Measurements from ENCODE around the gene COL5A1. TPM values are rescaled to one million over a fixed set of nuclear protein-coding genes. Genes with fewer than 3 reads are reported as not detected.

The COL5A1 gene
- total RNA-seq, 1 donor from 2014 or later = 6.1 TPM

GRCh38 chr9:134843740-134844139 is 202.1 kb downstream of the COL5A1 start:
- Histone ChIP-seq H3K27ac (no peak overlapping the region), H3K9ac (no peak overlapping the region), H2AFZ (replicated peaks) (no peak overlapping the region), H3K27me3 (no peaks in the 10 kb centered on the region), H4K20me1 (ENCODE audit: low read depth) (no peaks in the 10 kb centered on the region), H3F3A (ENCODE audit: low read depth) (no peaks in the 10 kb centered on the region), H3K4me1 (no peaks in the 10 kb centered on the region), H3K36me3 (no peaks in the 10 kb centered on the region), H3K9me3 (ENCODE audit: low read depth) (no peaks in the 10 kb centered on the region), H3K4me3 (no peak overlapping the region), H3K79me2 (ENCODE audit: low read depth) (no peaks in the 10 kb centered on the region), H3K4me2 (no peak overlapping the region)
- peaks cover 2% of the 10 kb centered on the region for H3K9me3 Mint-ChIP-seq
- peaks cover 9% of the 10 kb centered on the region for H3K4me1 Mint-ChIP-seq
- H3K27ac Mint-ChIP-seq = no peak overlapping the region
- TF ChIP-seq CTCF (IDR thresholded peaks at IDR 0.05) (no peak), EZH2 (IDR thresholded peaks at IDR 0.05) (no peak), EZH2phosphoT487 (IDR thresholded peaks at IDR 0.05) (no peak)
- no peak overlapping the region for H3K4me3 Mint-ChIP-seq
- DNase-seq (ENCODE audit: low spot score) = no peak
- H3K36me3 Mint-ChIP-seq = no peaks in the 10 kb centered on the region
- H3K27me3 Mint-ChIP-seq (ENCODE audit: insufficient read depth, low read depth) = no peaks in the 10 kb centered on the region

GRCh38 chr9:134844821-134845220 is 203.2 kb downstream of the COL5A1 start:
- H3K27ac Mint-ChIP-seq = no peak overlapping the region
- H3K79me2 ChIP-seq (ENCODE audit: low read depth) = no peaks in the 10 kb centered on the region
- H3K9ac ChIP-seq = no peak overlapping the region
- H3K9me3 Mint-ChIP-seq = peaks cover 2% of the 10 kb centered on the region
- no peak overlapping the region for H2AFZ ChIP-seq (replicated peaks)
- no peak overlapping the region for H3K4me2 ChIP-seq
- no peak overlapping the region for H3K4me3 ChIP-seq
- H3K9me3 ChIP-seq (ENCODE audit: low read depth) = no peaks in the 10 kb centered on the region
- H3K4me1 Mint-ChIP-seq = peaks cover 9% of the 10 kb centered on the region
- no peaks in the 10 kb centered on the region for H3K4me1 ChIP-seq
- no peak overlapping the region for H3K4me3 Mint-ChIP-seq
- no peaks in the 10 kb centered on the region for H4K20me1 ChIP-seq (ENCODE audit: low read depth)
- no peaks in the 10 kb centered on the region for H3K36me3 Mint-ChIP-seq
- H3K27me3 ChIP-seq = no peaks in the 10 kb centered on the region
- no peak overlapping the region for H3K27ac ChIP-seq
- DNase-seq (ENCODE audit: low spot score) = no peak
- no peaks in the 10 kb centered on the region for H3F3A ChIP-seq (ENCODE audit: low read depth)
- H3K27me3 Mint-ChIP-seq (ENCODE audit: insufficient read depth, low read depth) = no peaks in the 10 kb centered on the region
- H3K36me3 ChIP-seq = no peaks in the 10 kb centered on the region
- TF ChIP-seq EZH2 (IDR thresholded peaks at IDR 0.05) (no peak), EZH2phosphoT487 (IDR thresholded peaks at IDR 0.05) (no peak), CTCF (IDR thresholded peaks at IDR 0.05) (no peak)

DNA sequence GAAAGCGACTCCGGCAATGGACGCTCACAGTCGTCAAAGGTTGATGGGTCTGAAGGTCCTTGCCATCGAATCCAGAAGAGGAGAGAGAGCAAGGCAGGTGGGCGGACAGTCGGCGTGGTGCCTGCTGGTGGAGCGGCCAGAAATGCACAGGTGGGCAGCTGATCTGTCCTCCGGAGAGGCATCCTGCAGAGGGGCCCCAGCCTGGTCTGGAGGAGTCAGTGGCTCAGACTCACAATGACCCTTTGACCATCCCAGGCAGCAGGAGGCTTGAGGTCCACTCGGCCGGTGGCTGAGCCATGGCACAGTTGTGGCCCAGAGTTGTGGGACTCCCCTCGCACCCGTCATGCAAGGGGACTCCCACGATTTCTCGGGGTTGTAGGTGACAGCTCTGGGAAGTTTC is 204.6 kb downstream of the COL5A1 start:
- Histone ChIP-seq H2AFZ (replicated peaks) (no peak overlapping the region), H3K27ac (no peak overlapping the region), H3K27me3 (no peaks in the 10 kb centered on the region), H3K4me1 (no peaks in the 10 kb centered on the region), H3K79me2 (ENCODE audit: low read depth) (no peaks in the 10 kb centered on the region), H3K9me3 (ENCODE audit: low read depth) (no peaks in the 10 kb centered on the region), H4K20me1 (ENCODE audit: low read depth) (no peaks in the 10 kb centered on the region), H3K4me2 (no peak overlapping the region), H3F3A (ENCODE audit: low read depth) (no peaks in the 10 kb centered on the region), H3K4me3 (no peak overlapping the region), H3K9ac (no peak overlapping the region), H3K36me3 (no peaks in the 10 kb centered on the region)
- H3K4me1 Mint-ChIP-seq = peaks cover 9% of the 10 kb centered on the region
- DNase-seq (ENCODE audit: low spot score) = no peak
- no peaks in the 10 kb centered on the region for H3K36me3 Mint-ChIP-seq
- H3K4me3 Mint-ChIP-seq = no peak overlapping the region
- TF ChIP-seq CTCF (IDR thresholded peaks at IDR 0.05) (no peak), EZH2phosphoT487 (IDR thresholded peaks at IDR 0.05) (no peak), EZH2 (IDR thresholded peaks at IDR 0.05) (no peak)
- no peak overlapping the region for H3K27ac Mint-ChIP-seq
- H3K27me3 Mint-ChIP-seq (ENCODE audit: insufficient read depth, low read depth) = no peaks in the 10 kb centered on the region
- peaks cover 2% of the 10 kb centered on the region for H3K9me3 Mint-ChIP-seq
